ENCODE data around the gene SLC25A1. TPM values are rescaled to one million over a fixed set of nuclear protein-coding genes. Genes with fewer than 3 reads are reported as not detected.
A peak's percentile ranks its signal among the peaks of the same experiment; 100 is the strongest.

Gene SLC25A1
- total RNA-seq, 4 donors from 2014 or later: 68.5 to 229 (median 185) TPM

GRCh38 chr22:19199479-19199878, 20.9 kb upstream of the SLC25A1 start:
- Histone ChIP-seq H3K4me1 (no peaks in the 10 kb centered on the region), H3K27me3 (no peaks in the 10 kb centered on the region), H3K4me3 (no peak overlapping the region), H3K36me3 (no peaks in the 10 kb centered on the region), H3K9me3 (no peaks in the 10 kb centered on the region), H3K27ac (no peak overlapping the region)
- TF ChIP-seq POLR2A (IDR thresholded peaks at IDR 0.05) (no peak), CTCF (IDR thresholded peaks at IDR 0.05) (no peak)
- DNase-seq: no peak

- TF ChIP-seq POLR2A (IDR thresholded peaks at IDR 0.05) (no peak), CTCF (IDR thresholded peaks at IDR 0.05) (no peak)
- DNase-seq: no peak
- H3K27me3 ChIP-seq: no peaks in the 10 kb centered on the region
- H3K4me1 ChIP-seq: no peaks in the 10 kb centered on the region
- no peaks in the 10 kb centered on the region for H3K36me3 ChIP-seq
- no peak overlapping the region for H3K27ac ChIP-seq
- no peak overlapping the region for H3K4me3 ChIP-seq
- H3K9me3 ChIP-seq: no peaks in the 10 kb centered on the region
Measured at GRCh38 chr22:19197997-19198865, 19.7 kb upstream of the SLC25A1 start.

DNA sequence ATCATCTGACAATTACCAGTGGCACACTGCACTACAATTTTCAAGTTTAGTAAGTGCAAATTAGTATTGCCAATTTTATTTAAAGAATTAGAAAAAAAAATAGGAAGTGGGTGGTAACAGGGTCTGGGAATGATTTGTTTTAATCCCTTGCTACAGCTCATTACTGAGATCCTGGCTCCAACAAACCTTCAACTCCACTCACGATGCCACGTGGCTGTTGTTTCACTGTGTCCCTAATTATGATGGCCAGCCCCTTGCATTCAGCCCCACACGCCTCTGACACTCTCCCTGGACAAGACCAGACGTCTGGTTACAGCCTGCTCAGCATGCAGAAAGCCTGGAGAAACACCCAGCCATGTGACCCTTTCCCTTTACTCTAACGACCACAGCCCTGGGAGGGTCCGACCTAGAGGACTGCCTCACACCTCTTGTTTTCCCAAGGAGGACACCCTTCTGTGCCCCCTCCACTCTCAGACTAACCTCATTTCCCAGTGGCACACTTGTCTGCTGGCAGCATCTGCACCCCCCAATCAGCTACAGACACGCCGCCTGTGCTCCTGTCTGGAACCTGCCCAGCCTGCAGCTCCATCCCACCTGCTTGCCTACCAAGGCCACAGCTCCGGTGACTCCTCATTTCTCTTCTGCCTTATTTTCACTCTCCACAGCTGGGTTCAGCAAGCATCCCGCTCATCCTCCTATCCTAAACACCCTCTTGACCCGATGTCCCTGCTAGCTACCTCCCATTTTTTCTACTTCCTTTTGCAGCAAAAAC, 18.5 kb upstream of the SLC25A1 start:
- H3K4me3 ChIP-seq: no peak overlapping the region
- H3K4me1 ChIP-seq: no peaks in the 10 kb centered on the region
- no peak for TF ChIP-seq POLR2A (IDR thresholded peaks at IDR 0.05)
- no peak for TF ChIP-seq CTCF (IDR thresholded peaks at IDR 0.05)
- H3K27me3 ChIP-seq: no peaks in the 10 kb centered on the region
- no peak for DNase-seq
- H3K36me3 ChIP-seq: no peaks in the 10 kb centered on the region
- H3K9me3 ChIP-seq: no peaks in the 10 kb centered on the region
- H3K27ac ChIP-seq: no peak overlapping the region

DNA sequence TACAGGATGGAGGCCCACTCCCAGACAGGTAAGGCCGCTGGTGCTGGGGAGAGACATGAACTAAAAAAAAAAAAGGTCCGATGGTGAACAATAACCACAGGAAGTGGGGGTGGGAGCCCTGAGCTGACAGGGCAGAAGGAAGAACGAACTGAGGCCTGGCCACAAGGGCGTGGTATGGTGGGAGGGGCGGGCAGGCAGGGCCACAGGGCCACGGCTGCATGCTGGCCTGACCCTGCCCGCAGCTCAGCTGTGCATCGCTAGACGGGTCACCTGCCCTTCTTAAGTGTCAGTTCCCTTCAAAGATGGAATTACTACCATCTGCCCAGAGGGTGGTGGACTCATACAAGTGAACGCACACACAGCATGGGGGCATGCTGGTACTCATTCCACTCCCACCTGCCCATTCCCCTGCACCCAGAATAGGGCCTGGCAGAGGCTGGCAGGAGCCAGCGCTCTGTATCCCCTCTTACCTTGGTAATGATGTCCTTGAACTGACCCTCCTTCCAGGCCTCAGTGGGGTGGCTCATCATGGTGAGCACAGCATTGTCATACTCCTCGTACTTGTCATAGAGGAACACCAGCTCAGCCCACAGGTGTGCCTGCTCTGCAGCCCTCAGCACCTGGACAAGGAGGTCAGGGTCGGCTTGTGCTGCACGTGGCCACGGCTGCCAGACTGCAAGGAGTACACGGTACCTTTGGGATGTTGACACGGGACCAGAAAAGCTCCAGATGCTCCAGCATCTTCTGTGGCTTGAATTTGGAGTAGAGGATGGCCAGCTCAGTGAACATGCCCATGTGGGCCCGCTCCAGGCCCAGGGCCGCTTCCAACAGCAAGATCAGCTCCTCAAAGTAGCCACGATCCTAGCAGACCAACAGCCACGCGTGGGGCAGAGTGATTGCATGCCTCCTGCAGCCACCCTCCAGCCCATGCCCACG, 17.5 kb upstream of the SLC25A1 start:
- no peaks in the 10 kb centered on the region for H3K27me3 ChIP-seq
- no peaks in the 10 kb centered on the region for H3K9me3 ChIP-seq
- DNase-seq: peak in 1 of 3 donors; percentile 30
- H3K27ac ChIP-seq: no peak overlapping the region
- H3K4me1 ChIP-seq: no peaks in the 10 kb centered on the region
- H3K36me3 ChIP-seq: no peaks in the 10 kb centered on the region
- TF ChIP-seq POLR2A (IDR thresholded peaks at IDR 0.05) (no peak), CTCF (IDR thresholded peaks at IDR 0.05) (no peak)
- no peak overlapping the region for H3K4me3 ChIP-seq

All from Peyer's patch (tissue), 4 donors.